H1 (cell line): ENCODE data around the gene RHBDL2. TPM values are rescaled to one million over a fixed set of nuclear protein-coding genes. Genes with fewer than 3 reads are reported as not detected.

Experiments used
- CTCF ChIA-PET: fragments of 300-600 bp; sonication (Branson Sonifier 250); formaldehyde crosslinking; loops from one replicate; lab custom pipeline; 2021; ENCODE audit not compliant: partially characterized antibody; lab: Charles Lee
- POLR2A ChIA-PET: fragments of 300-600 bp; sonication (Branson Sonifier 250); formaldehyde crosslinking; loops from one replicate; lab custom pipeline; 2021; ENCODE audit warnings: inconsistent platforms; ENCODE audit not compliant: partially characterized antibody; lab: Charles Lee
- DNase-seq, 2 experiments: peaks; one replicate each; pipeline versions ENCODE4 v3.0.0 to v3.0.0-alpha.2; 2010 to 2022; ENCODE audit warnings: low spot score in 2 of 2, low read depth in 1 of 2, mixed read lengths in 1 of 2
- FAIRE-seq: peaks from 2 replicates; lab custom pipeline; 2011; peaks lifted over from hg19 to GRCh38; lab: Jason Lieb, UNC
- H2AFZ ChIP-seq: 2 replicates; pipeline ENCODE4 v1.8.1; 2012; ENCODE audit warnings: low read length, inconsistent platforms
- H2AK5ac ChIP-seq: 2 replicates; pipeline ENCODE4 v1.6.1; 2013; ENCODE audit warnings: low read depth, low read length
- H2BK120ac ChIP-seq: replicated peaks from 2 replicates; pipeline ENCODE3; 2013; ENCODE audit warnings: low read depth, low read length, inconsistent platforms
- H2BK12ac ChIP-seq: 2 replicates; pipeline ENCODE4 v1.6.1; 2013; ENCODE audit warnings: low read depth, low read length
- H2BK15ac ChIP-seq: 2 replicates; pipeline ENCODE4 v1.6.1; 2013; ENCODE audit warnings: low read length
- H2BK20ac ChIP-seq: 2 replicates; pipeline ENCODE4 v1.6.1; 2013; ENCODE audit warnings: low read length
- H2BK5ac ChIP-seq: 2 replicates; pipeline ENCODE4 v1.6.1; 2013; ENCODE audit warnings: low read depth, low read length
- H3K14ac ChIP-seq: 2 replicates; pipeline ENCODE4 v1.6.1; 2013; ENCODE audit warnings: inconsistent platforms; ENCODE audit not compliant: insufficient read length
- H3K18ac ChIP-seq: 2 replicates; pipeline ENCODE4 v1.6.1; 2013; ENCODE audit warnings: low read length; ENCODE audit errors: extremely low read depth
- H3K23ac ChIP-seq: 2 replicates; pipeline ENCODE4 v1.6.1; 2013; ENCODE audit warnings: inconsistent platforms; ENCODE audit not compliant: insufficient read length
- H3K23me2 ChIP-seq: 2 replicates; pipeline ENCODE4 v1.6.1; 2013; ENCODE audit warnings: low read depth, low read length
- H3K27ac ChIP-seq: 2 replicates; pipeline ENCODE4 v1.6.1; 2011; ENCODE audit warnings: low read depth, low read length, inconsistent platforms
- H3K27me3 ChIP-seq, 4 experiments: replicated peaks in 1 of 4; 1 replicate in 1 of 4; 2 replicates in 3 of 4; pipeline versions ENCODE4 v1.6.1 to v1.8.1; 2011 to 2013; ENCODE audit warnings: low read length in 3 of 4, mild to moderate bottlenecking in 3 of 4, inconsistent platforms in 2 of 4, mixed read lengths in 2 of 4, moderate library complexity in 1 of 4; ENCODE audit not compliant: control insufficient read depth in 3 of 4, insufficient read depth in 3 of 4; ENCODE audit errors: extremely low read depth in 1 of 4
- H3K36me3 ChIP-seq, 4 experiments: 2 replicates each; pipeline versions ENCODE4 v1.6.1 to v1.8.1; 2011 to 2013; ENCODE audit warnings: mild to moderate bottlenecking in 4 of 4, low read length in 3 of 4, moderate library complexity in 2 of 4, control low read depth in 1 of 4, inconsistent platforms in 1 of 4; ENCODE audit not compliant: insufficient read depth in 4 of 4, control insufficient read depth in 2 of 4
- H3K4ac ChIP-seq: replicated peaks from 2 replicates; pipeline ENCODE3; 2013; ENCODE audit warnings: low read length, low read depth, mixed read lengths, inconsistent platforms; ENCODE audit not compliant: insufficient read length
- H3K4me1 ChIP-seq, 4 experiments: replicated peaks in 1 of 4; 1 replicate in 1 of 4; 2 replicates in 3 of 4; pipeline versions ENCODE4 v1.6.1 to v1.8.1; 2011 to 2013; ENCODE audit warnings: low read length in 3 of 4, inconsistent platforms in 2 of 4, mixed read lengths in 1 of 4; ENCODE audit not compliant: insufficient read depth in 4 of 4, control insufficient read depth in 3 of 4
- H3K4me2 ChIP-seq, 2 experiments: 2 replicates each; pipeline versions ENCODE4 v1.6.1 to v1.8.1; 2011 to 2013; ENCODE audit warnings: low read depth in 2 of 2, low read length in 2 of 2, control low read depth in 1 of 2, inconsistent platforms in 1 of 2, mild to moderate bottlenecking in 1 of 2; ENCODE audit not compliant: insufficient read depth in 1 of 2
- H3K4me3 ChIP-seq, 4 experiments: fragments of 200-600, 300-600 bp in 1 of 4; sonication (generic), shearing (Covaris generic), sonication (Bioruptor Twin) in 1 of 4; 2 replicates each; pipeline versions ENCODE4 v1.5.1 to v1.8.1; 2011 to 2016; ENCODE audit warnings: low read length in 4 of 4, low read depth in 3 of 4, control low read depth in 2 of 4, inconsistent platforms in 2 of 4, mild to moderate bottlenecking in 2 of 4, mixed read lengths in 1 of 4, moderate library complexity in 1 of 4; ENCODE audit not compliant: insufficient read depth in 2 of 4; ENCODE audit errors: extremely low read depth in 1 of 4
- H3K56ac ChIP-seq: replicated peaks from 2 replicates; pipeline ENCODE3; 2013; ENCODE audit warnings: low read depth, mild to moderate bottlenecking, mixed read lengths, low read length, inconsistent platforms; ENCODE audit not compliant: insufficient read length
- H3K79me1 ChIP-seq: 2 replicates; pipeline ENCODE4 v1.6.1; 2013; ENCODE audit warnings: low read depth, low read length, control low read depth
- H3K79me2 ChIP-seq, 2 experiments: 2 replicates each; pipeline versions ENCODE4 v1.6.1 to v1.8.1; 2012 to 2013; ENCODE audit warnings: low read length in 2 of 2, mild to moderate bottlenecking in 2 of 2, inconsistent platforms in 1 of 2; ENCODE audit not compliant: insufficient read depth in 2 of 2, control insufficient read depth in 1 of 2
- H3K9ac ChIP-seq, 4 experiments: replicated peaks in 1 of 4; 1 replicate in 1 of 4; 2 replicates in 3 of 4; pipeline versions ENCODE4 v1.6.1 to v1.8.1; 2011 to 2013; ENCODE audit warnings: low read depth in 3 of 4, low read length in 3 of 4, control low read depth in 2 of 4, mild to moderate bottlenecking in 2 of 4, moderate library complexity in 2 of 4, inconsistent platforms in 1 of 4; ENCODE audit errors: extremely low read depth in 1 of 4
- H3K9me3 ChIP-seq, 2 experiments: 2 replicates each; pipeline versions ENCODE4 v1.6.1 to v1.8.1; 2012 to 2013; ENCODE audit warnings: mild to moderate bottlenecking in 2 of 2, moderate library complexity in 2 of 2, control low read depth in 1 of 2, inconsistent platforms in 1 of 2, low read depth in 1 of 2, low read length in 1 of 2, mixed read lengths in 1 of 2; ENCODE audit not compliant: insufficient read depth in 2 of 2
- H4K20me1 ChIP-seq, 2 experiments: replicated peaks in 1 of 2; 2 replicates each; pipeline versions ENCODE3 to v1.8.1; 2011 to 2013; ENCODE audit warnings: inconsistent platforms in 2 of 2, low read length in 2 of 2, mild to moderate bottlenecking in 1 of 2; ENCODE audit not compliant: insufficient read depth in 2 of 2, control insufficient read depth in 1 of 2
- H4K5ac ChIP-seq: 2 replicates; pipeline ENCODE4 v1.6.1; 2013; ENCODE audit warnings: low read length, low read depth, mixed read lengths, inconsistent platforms; ENCODE audit not compliant: insufficient read length
- H4K8ac ChIP-seq: 2 replicates; pipeline ENCODE4 v1.8.0; 2013; ENCODE audit warnings: mild to moderate bottlenecking, moderate library complexity, low read length, inconsistent platforms; ENCODE audit not compliant: insufficient read depth; ENCODE audit errors: extremely low read depth
- H4K91ac ChIP-seq: replicated peaks from 2 replicates; pipeline ENCODE3; 2013; ENCODE audit warnings: low read length, mixed read lengths, inconsistent platforms; ENCODE audit not compliant: insufficient read length
- BACH1 ChIP-seq: IDR thresholded peaks from 2 replicates; pipeline ENCODE4 v1.6.1; 2012; ENCODE audit warnings: low read length, improper control_type of control experiment
- EGR1 ChIP-seq: IDR thresholded peaks from 2 replicates; pipeline ENCODE4 v1.6.1; 2011; ENCODE audit warnings: low read depth, low read length, borderline replicate concordance
- GABPA ChIP-seq: IDR thresholded peaks from 2 replicates; pipeline ENCODE4 v1.6.1; 2011; ENCODE audit warnings: mild to moderate bottlenecking, low read length, moderate library complexity, borderline replicate concordance; ENCODE audit not compliant: insufficient read depth
- HDAC2 ChIP-seq, 2 experiments: fragments of 300-600 bp in 1 of 2; sonication (generic) in 1 of 2; IDR thresholded peaks; 2 replicates each; pipeline ENCODE4 v1.6.1; 2011 to 2012; ENCODE audit warnings: low read depth in 2 of 2, low read length in 2 of 2, mild to moderate bottlenecking in 2 of 2, moderate library complexity in 2 of 2, borderline replicate concordance in 1 of 2, inconsistent platforms in 1 of 2
- MAFK ChIP-seq: IDR thresholded peaks from 2 replicates; pipeline ENCODE4 v1.6.1; 2012; ENCODE audit warnings: low read depth, mild to moderate bottlenecking, improper control_type of control experiment, low read length
- NRF1 ChIP-seq: IDR thresholded peaks from 2 replicates; pipeline ENCODE4 v1.6.1; 2011; ENCODE audit warnings: mild to moderate bottlenecking, low read depth, low read length, improper control_type of control experiment
- RBBP5 ChIP-seq: IDR thresholded peaks from 2 replicates; pipeline ENCODE4 v1.7.1; 2012; ENCODE audit warnings: low read depth, mild to moderate bottlenecking, inconsistent platforms, low read length, moderate library complexity, borderline replicate concordance
- RNF2 ChIP-seq: fragments of 200-900, 300-1000 bp; sonication (generic); IDR thresholded peaks from 2 replicates; pipeline ENCODE4 v1.7.1; 2016; ENCODE audit warnings: borderline replicate concordance, low read depth, mild to moderate bottlenecking, antibody characterized with exemption, low read length; ENCODE audit not compliant: poor library complexity, severe bottlenecking; ENCODE audit errors: missing control alignments
- SP1 ChIP-seq: IDR thresholded peaks from 2 replicates; pipeline ENCODE4 v1.6.1; 2011; ENCODE audit warnings: low read depth, low read length
- WGBS, 2 experiments: shearing (Covaris generic) in 1 of 2; methylation state at CpG; one replicate each; pipeline versions ENCODE4 v1.1.6 to v1.1.7; 2013 to 2015; ENCODE audit warnings: low lambda C conversion rate in 2 of 2, mixed read lengths in 2 of 2, inconsistent platforms in 1 of 2, low coverage in 1 of 2, missing lambda C conversion rate in 1 of 2; ENCODE audit not compliant: insufficient replicate concordance in 2 of 2, insufficient coverage in 1 of 2, insufficient read length in 1 of 2; ENCODE audit errors: extremely low coverage in 1 of 2, missing lambda C conversion rate in 1 of 2; 5-methylcytosine and 5-hydroxymethylcytosine counted together
- polyA plus RNA-seq, 7 experiments: library from polyadenylated mRNA; depleted of rRNA in 3 of 7; stranded (reverse) in 5 of 7; unstranded in 2 of 7; fragments of >200 nt in 5 of 7; fragments of 200-250 nt in 2 of 7; gene quantifications; 1 replicate in 5 of 7; 2 replicates in 1 of 7; 4 replicates in 1 of 7; pipeline versions ENCODE4 v1.2.1 to v1.2.3, GENCODE V29; 2011 to 2013; ENCODE audit warnings: missing spikeins in 2 of 7, mixed read lengths in 2 of 7
- total RNA-seq: library from RNA; stranded (reverse); fragmentation: NEBNext Ultra II Directional; extraction: Animal tissue kit (Norgen Biotek cat#: 25700); gene quantifications from 2 replicates; pipeline ENCODE4 v1.2.1, GENCODE V29; 2021
- TF ChIP-seq, protein P1 (sequence below), 3 experiments: IDR thresholded peaks; 1 replicate in 2 of 3; 2 replicates in 1 of 3; pipeline versions ENCODE4 v1.5.1 to v1.6.1; 2011; ENCODE audit warnings: low read length in 3 of 3, mild to moderate bottlenecking in 3 of 3, inconsistent platforms in 2 of 3, low read depth in 1 of 3, moderate library complexity in 1 of 3; ENCODE audit not compliant: insufficient read depth in 1 of 3; ENCODE audit errors: control extremely low read depth in 1 of 3

The RHBDL2 gene
- total and polyA plus RNA-seq, 2 of the 8 experiments (the other 6 are each of a cell fraction or from before 2014, with no cell fraction given): 0.42 to 0.84 TPM

GRCh38 chr1:38938722-38939260 is 2.8 kb downstream of the RHBDL2 start:
- no peaks in the 10 kb centered on the region for H4K20me1 ChIP-seq
- POLR2A ChIA-PET: interaction anchor here (0.9 kb wide), 1 partner anchor 59 kb away, joined by 3 read pairs; no protein-coding TSS in a partner anchor
- no peak for FAIRE-seq

More at GRCh38 chr1:38938722-38939260, 2.8 kb downstream of the RHBDL2 start:
- Histone ChIP-seq H3K4me2 (no peak overlapping the region), H2BK12ac (no peak overlapping the region), H3K4me1 (peaks cover 0 to 9% (median 3%) of the 10 kb centered on the region in 4 experiments; a peak in 5 of 7 replicates), H3K23ac (no peak overlapping the region), H3K9me3 (no peaks in the 10 kb centered on the region), H2BK15ac (no peak overlapping the region), H2AFZ (no peak overlapping the region), H2BK120ac (no peak overlapping the region), H4K8ac (no peak overlapping the region), H2BK5ac (no peak overlapping the region), H3K79me1 (no peaks in the 10 kb centered on the region; the same call in 1 of the 2 replicates), H2BK20ac (no peak overlapping the region), H3K56ac (no peak overlapping the region), H2AK5ac (no peak overlapping the region), H3K36me3 (no peaks in the 10 kb centered on the region), H3K27ac (no peak overlapping the region), H3K4ac (no peak overlapping the region), H3K14ac (no peak overlapping the region), H3K79me2 (no peaks in the 10 kb centered on the region), H3K9ac (no peak overlapping the region), H3K27me3 (no peaks in the 10 kb centered on the region), H4K5ac (no peak overlapping the region), H3K4me3 (no peak overlapping the region), H4K91ac (no peak overlapping the region), H3K23me2 (no peaks in the 10 kb centered on the region; the same call in 1 of the 2 replicates), H3K18ac (no peak overlapping the region)
- TF ChIP-seq GABPA: no peak
- TF ChIP-seq MAFK: no peak
- no peak for TF ChIP-seq EGR1
- TF ChIP-seq, protein P1, sequence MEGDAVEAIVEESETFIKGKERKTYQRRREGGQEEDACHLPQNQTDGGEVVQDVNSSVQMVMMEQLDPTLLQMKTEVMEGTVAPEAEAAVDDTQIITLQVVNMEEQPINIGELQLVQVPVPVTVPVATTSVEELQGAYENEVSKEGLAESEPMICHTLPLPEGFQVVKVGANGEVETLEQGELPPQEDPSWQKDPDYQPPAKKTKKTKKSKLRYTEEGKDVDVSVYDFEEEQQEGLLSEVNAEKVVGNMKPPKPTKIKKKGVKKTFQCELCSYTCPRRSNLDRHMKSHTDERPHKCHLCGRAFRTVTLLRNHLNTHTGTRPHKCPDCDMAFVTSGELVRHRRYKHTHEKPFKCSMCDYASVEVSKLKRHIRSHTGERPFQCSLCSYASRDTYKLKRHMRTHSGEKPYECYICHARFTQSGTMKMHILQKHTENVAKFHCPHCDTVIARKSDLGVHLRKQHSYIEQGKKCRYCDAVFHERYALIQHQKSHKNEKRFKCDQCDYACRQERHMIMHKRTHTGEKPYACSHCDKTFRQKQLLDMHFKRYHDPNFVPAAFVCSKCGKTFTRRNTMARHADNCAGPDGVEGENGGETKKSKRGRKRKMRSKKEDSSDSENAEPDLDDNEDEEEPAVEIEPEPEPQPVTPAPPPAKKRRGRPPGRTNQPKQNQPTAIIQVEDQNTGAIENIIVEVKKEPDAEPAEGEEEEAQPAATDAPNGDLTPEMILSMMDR (IDR thresholded peaks at IDR 0.05; ENCODE audit: control extremely low read depth in 1 of 3, insufficient read depth in 1 of 3, low read depth in 1 of 3, low read length in 3 of 3): no peak
- TF ChIP-seq HDAC2 (IDR thresholded peaks at IDR 0.05; ENCODE audit: borderline replicate concordance in 1 of 2, low read depth in 2 of 2, low read length in 2 of 2): no peak
- TF ChIP-seq RNF2: no peak
- no peak for TF ChIP-seq NRF1
- no peak for TF ChIP-seq BACH1
- TF ChIP-seq SP1: no peak
- TF ChIP-seq RBBP5: no peak
- WGBS, 2 experiments: 58% methylated on average over 4 of the region's 4 CpGs; no CpG with 5 or more reads in 1 of the 2 experiments
- CTCF ChIA-PET: interaction anchor here (0.7 kb wide), 1 partner anchor 980 kb away, joined by 3 read pairs; no protein-coding TSS in a partner anchor
- DNase-seq: no peak
